ENCODE results near the gene GAS6.

GAS6 gene

DNA sequence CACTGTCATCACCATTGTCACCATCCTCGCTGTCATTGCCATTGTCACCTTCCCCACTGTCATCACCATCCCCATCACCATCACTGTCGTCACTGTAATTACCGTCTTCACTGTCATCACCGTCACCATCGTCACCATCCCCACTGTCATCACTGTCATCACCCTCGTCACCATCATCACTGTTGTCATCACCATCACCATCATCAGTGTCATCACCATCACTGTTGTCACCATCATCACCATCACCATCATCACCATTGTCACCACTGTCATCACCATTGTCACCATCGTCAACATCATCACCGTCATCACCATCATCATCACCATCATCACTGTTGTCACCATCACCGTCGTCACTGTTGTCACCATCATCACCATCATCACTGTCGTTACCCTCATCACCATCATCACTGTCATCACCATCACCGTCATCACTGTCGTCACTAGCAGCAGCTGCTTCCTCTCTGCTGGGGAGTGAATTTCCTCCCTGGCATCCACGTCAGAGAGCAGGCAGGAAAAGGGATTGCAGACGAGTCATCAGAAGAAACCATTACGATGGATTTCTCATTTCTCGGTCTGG, 77.5 kb downstream of the GAS6 start:
- no peak for DNase-seq

DNA sequence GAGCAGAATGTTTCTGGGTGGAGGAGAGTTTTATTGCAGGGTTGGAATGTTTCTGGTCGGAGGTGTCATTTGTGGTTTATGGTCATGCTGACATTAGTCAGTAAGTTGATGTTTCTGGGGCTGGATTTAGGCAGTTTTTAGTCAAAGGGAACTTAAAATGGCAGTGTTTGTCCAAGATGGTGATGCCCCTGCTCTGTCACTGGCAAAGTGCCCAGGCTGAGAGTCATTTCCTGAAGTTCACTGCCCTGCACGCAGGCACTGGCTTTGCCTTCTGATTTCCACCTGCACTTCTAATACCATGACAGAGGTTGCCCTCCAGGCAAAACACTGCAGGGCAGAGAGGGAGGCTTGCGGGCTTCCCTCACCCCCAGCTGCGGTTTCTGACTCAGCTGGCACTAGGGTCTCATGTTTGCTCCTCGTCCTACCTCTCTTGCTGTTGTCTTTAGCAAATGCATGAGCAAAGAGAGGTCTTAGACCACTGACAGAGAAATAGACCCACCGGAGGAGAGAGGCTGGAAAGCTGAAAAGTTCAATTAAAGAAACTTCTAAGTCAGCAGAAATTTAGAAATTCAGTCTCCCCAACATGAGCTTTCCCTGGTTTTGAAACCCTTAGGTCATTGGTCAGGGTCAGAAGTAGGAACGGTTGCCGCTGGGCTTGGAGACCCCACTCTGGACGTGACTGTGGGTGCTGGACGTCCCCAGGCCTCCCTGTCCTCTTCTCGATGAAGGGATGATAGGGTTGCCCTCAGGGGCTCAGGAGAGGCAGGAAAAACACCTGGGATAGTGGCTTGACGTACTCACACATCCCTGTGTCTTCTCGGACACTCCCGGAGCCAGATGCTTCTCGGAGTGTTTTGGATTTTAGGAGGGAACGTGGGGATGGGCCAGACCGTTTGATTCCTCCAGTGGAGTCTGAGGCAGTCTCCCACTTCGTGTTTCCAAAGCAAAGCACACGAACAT, 78.5 kb downstream of the GAS6 start:
- no peak for DNase-seq

DNA sequence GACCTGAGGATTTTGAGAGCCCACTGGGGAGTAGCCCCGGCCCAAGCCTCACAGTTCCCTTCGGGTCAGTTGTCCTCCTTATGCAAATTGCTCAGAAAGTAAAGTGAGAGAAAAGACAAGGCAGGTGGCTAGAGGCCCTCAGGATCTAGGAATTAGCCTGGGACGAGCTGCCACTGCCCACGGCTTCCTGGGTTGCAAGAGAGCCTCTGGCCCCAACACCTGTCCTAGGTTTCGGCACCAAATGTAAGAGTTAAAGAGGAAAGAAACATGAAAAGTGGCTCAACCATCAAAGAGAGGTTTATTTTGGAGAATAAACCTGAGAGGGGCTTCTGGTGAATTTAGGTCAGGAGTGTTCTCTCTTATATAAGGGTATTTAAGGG, 79.2 kb downstream of the GAS6 start:
- no peak for DNase-seq

DNA sequence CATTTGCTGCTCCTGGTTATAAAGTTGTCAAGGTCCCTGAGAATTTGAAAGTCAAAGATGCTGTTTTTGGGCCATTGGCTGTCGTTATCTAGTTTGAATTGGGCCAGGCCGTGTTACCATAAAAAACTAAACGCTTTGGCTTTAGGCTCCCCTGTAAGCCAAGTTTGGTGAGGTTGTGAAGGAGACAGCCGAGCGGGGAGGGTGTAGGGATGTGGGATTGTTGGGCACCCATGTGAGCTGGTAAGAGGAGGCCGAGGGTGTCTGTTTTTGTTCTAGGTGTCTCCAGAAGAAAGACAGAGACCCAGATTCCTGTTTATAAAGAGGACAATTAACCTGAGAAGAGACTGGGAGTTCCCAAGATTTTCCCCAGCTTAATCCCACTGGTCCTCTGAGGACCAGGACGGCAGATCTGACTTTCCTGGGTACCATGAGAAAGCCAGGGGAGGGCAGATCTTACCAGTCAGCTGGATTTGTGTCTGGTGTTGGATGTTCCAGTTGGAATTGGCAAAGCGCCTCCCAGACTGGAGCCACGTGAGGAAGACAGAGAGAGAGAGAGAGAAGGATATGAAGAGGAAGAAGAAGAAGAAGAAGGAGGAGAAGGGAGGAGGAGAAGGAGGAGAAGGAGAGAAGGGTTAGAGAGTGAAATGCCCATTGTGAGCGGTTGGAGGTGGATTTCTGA, 79.8 kb downstream of the GAS6 start:
- DNase-seq, result no peak

DNA sequence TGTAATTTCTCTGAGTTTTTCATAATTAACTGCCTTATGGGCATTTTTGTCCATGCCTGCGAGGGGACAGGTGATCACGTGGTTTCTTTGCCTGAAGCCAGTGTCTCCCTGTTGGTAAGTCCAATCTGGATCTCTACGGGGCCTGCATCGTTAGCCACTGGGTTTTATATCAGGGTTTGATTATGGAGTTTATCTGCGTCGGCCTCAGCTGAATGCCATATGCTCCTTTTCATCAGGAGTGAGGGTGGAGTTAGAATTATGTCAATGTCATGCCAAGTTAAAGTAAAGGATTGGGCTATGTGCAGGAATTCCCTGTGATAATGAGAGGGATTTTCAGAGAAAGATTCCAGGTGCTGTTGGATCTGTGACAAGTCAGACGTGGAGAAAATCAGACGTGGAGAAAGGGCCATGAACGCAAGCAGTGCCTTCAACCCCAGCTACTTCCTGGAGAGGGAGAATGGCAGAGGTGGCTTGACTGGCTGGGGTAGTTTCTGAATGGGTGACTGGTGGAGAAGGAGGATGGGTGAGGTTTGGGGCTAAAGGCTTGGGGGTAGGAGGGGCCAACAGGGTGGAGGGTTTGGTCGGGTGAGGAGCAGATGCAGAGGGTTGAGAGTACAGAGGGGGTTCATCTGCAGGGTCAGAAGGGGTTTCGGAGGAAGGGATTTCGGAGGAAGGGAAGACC, 80.5 kb downstream of the GAS6 start:
- no peak for DNase-seq

DNA sequence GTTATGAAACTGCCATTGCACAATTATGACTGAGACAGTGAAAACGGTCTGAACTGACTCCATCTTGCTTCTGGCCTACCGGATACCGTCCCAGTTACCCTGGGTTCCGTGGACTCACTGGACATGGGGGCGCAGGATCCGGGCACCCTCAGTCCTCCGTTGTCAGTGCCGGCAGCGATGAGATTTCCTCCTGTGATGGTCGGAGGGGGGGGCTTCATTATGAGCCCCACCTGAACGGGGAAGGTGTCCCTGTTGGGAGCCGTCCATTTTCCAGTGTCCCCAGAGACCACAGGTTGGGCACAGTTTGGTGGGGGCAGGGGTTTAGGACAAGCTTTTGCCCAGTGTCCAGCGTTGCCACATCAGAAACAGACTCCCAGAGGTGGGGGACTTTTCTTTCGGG, 81.4 kb downstream of the GAS6 start:
- no peak for DNase-seq

DNA sequence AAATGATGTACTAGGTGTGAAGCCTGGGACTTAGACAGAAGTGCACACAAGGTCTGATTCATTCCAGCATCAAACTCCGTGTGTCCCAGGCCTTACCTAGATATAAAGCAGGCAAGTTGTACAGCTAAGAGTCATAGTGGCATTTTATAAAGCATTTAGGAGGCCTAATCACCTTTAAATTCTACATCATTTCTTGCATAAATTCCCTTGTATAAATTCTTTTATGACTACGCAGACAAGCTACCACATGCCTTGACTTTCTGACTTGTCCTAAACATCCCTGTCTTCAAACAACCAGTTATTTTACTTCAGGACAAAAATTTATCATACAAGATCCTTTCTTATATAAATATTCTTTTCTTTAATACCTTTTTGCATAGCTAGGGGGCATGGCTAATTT, 82.3 kb downstream of the GAS6 start:
- DNase-seq, result no peak

DNA sequence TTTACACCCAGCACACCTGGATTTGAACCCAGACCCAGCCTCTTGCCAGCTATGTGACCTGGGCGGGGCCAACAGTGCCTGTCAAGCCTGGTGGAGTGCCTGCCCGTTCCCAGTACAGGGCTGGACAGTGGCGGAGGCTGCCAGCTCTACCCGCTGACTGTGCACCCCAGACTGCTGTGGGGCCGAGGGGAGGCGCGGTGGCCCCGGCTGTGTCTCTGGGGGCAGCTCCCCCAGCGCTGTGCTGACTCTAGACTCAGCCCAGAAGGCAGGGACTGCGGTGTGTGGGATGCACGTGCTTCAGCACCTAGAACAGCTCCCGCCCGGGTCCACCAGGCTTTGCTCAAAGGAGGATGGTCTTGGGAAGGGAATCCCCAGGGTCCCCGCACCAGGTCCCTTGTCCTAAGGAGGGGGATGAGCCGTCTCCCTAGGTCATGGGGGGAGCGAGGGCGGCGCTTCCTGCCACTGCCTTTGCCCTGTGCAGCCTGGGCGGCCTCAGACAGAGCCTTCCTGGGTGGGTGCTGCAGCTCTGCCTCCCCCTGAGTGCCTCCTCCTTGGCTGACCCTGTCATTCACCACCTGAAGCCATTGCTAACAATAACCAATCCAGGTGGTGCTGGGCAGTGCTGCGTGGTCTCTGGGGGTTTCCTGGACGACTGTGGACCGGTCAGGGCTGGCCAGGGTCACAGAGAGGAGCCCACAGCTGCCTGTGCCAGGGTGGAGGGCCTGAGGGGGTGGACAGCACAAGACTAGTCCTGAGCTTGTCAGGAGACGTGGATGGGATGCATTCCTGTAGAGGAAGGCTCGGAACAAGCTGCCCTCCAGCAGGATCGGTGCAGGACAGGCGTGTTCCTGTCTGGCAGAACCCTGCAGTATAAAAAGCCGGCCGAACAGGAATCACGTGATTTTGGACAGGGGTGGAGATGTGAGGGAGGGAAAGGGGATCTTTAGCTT, 86.3 kb downstream of the GAS6 start:
- DNase-seq, result no peak

DNA sequence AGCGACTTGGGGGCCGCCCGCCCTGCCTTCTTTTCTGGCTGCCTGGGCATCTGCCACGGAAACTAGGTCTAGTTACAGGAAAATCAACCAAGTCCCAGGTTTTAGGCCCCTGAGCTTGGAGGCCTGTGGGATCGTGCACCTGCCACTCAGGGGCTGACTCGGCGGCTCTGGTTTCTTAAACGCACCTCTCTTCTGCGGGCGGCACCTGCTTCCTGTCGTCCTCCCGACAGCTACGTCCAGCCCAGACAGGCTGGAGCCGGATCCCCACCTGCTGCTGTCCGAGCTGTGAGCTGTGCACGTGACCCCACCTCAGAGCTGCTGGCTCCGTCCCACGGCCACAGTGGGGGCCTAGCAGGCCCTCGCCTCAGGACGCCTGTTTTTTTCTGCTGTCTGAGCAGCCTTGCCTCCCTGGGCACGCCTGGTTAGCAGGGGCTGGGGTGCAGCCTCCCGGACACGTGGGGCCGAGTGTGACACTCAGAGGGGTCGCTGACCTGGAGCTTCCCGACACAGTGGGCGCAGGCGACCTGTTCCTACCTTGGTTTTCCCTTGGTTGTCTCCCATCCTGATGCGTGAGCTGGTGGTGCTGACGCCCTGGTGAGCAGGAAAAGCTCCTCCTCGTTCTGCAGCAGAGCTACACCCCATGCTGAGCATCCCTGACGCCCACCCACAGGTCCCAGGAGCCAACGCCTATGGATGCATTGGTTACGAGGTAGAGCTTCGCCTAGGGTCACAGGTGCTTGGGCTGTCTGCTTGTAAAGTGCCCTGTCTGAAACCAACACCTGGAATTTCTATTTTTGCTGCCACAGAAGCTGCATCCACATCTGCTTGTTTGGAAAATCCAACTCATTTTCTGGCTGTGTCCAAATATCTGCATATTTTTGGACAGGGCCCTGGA, 87.4 kb downstream of the GAS6 start:
- no peak for DNase-seq

DNA sequence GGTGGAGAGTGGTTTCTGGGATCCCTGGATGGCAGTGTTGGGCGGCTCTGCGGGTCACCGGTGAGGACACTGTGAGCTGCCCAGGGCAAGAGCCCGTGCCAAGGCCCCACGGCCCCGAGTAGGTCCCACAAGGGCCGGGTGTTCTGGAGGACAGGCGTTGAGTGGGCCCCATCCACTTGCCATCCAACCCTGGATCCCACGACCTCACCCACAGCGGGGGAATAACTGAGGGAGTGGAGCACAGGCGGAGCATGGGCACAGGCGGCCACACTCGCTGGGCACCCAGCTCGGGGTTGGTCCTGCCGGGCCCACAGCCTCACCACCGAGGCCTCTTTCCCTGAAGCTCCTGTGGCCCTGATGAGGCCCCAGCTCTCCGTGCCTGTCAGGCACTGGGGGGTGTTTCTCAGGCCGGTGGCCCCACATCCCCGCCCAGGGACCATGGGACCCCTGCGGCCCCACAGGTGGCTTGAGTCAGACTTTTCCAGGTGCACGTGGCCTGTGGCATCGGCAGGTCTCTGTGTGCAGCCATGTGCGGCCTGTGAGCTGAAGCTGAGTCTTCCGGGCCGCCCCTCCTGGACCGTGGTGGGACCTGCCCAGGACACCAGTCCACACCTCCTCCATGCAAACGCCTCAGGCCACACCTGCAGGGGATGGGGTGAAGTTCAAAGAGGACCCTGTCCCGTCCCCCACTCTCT, 88.3 kb downstream of the GAS6 start:
- DNase-seq, result no peak

DNA sequence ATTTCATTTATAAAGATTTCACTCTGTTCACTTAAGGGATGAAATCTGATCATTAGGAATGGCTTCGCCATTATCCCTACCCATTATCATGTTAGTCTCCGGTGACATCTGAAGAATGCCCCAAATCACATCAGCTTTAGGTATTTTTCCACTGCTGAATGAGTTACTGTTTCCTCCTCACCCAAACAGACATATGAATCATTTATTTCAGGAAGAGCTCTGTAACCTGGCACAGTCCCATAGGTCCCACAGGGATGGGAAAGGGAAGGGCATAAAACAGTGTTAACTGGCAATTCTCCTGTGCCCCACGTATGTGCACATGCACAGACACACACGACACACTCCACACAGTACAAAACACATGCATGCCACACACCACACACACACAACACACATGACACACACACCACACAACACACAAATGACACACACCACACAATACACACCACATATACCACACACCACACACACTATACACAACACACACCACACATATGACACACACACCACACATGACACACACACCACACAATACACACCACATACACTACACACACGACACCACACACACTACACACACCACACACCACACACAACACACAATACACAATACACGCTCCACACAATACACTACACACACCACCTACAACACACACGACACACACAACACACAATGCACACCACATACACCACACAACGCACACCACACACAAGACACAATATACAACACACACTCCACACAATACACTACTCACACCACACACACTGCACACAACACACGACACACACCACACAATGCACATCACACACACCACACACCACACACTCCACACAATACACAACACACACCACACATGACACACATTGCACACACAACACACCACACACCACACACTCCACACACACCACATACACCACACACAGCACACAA, 89.4 kb downstream of the GAS6 start:
- no peak for DNase-seq

DNA sequence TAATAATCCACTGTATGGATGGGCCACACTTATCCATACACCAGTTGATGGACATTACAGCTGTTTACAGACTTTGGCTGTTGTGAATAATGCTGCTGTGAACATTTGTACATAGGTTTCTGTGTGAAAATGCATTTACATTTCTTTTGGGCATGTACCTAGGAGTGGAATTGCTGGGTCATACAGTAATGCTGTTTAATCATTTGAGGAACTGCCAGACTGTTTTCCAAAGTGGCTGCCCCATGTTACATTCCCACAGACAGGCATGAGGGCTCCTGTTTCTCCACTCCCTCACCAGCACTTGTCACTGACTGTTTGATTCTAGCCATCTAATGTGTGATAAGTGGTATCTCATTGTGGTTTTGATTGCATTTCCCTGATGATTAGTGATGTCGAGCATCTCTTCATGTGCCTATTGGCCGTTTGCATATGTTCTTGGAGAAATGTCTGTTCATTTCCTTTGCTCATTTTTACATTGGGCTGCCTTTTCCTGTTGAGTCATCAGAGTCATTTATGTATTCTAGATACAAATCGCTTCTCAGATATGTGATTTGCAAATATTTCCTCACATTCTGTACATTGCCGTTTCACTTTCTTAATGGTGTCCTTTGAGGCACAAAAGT, 92.1 kb downstream of the GAS6 start:
- no peak for DNase-seq

DNA sequence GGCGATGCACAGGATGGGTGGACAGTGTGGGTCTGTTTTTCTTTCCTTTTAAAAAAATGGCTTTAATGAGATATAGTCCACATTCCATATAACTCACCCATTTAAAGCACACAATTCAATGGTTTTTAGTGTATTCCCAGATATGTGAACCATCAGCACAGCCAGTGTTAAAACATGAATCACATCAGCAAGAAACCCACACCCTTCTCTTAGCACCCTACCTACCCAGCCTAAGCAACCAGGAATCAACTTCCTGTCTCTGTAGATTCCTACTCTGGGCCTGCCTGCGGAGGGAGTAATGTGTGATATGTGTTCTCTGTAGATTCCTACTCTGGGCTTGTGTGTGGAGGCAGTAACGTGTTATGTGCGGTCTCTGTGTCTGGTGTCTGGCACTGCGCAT, 92.9 kb downstream of the GAS6 start:
- no peak for DNase-seq
